Memory B cell (primary cell): Measurements from ENCODE around the gene DPH1.

Experiments used
- ATAC-seq: fragments of 150-1000 bp; cut with Tn5 transposase; 2 replicates; pipeline ENCODE4 v1.10.0; 2021; ENCODE audit warnings: low read depth, mild to moderate bottlenecking, moderate library complexity
- DNase-seq, 2 donors: peaks; one replicate each; pipeline ENCODE4 v3.0.0; 2022; ENCODE audit warnings: low spot score in 2 of 2
- H3K27ac Mint-ChIP-seq: one replicate; pipeline ENCODE4 v1.8.0; 2022; ENCODE audit warnings: mild to moderate bottlenecking, moderate library complexity, mixed read lengths
- H3K27me3 Mint-ChIP-seq: one replicate; pipeline ENCODE4 v1.8.0; 2022; ENCODE audit warnings: mixed read lengths
- H3K36me3 Mint-ChIP-seq: one replicate; pipeline ENCODE4 v1.8.0; 2022; ENCODE audit warnings: mild to moderate bottlenecking, mixed read lengths
- H3K4me1 Mint-ChIP-seq: one replicate; pipeline ENCODE4 v1.8.0; 2022; ENCODE audit warnings: mixed read lengths
- H3K4me3 Mint-ChIP-seq: one replicate; pipeline ENCODE4 v1.8.0; 2022; ENCODE audit warnings: mild to moderate bottlenecking, moderate library complexity, mixed read lengths
- H3K9me3 Mint-ChIP-seq: one replicate; pipeline ENCODE4 v1.8.0; 2022; ENCODE audit warnings: mixed read lengths

Gene DPH1

GRCh38 chr17:2027528-2028233 is 2.3 kb upstream of the DPH1 start:
- H3K9me3 Mint-ChIP-seq: no peaks in the 10 kb centered on the region
- ATAC-seq: no peak
- no peak overlapping the region for H3K27ac Mint-ChIP-seq
- H3K4me1 Mint-ChIP-seq: peaks cover 20% of the 10 kb centered on the region
- no peak overlapping the region for H3K4me3 Mint-ChIP-seq
- H3K27me3 Mint-ChIP-seq: peaks cover 16% of the 10 kb centered on the region
- DNase-seq: no peak
- peaks cover 2% of the 10 kb centered on the region for H3K36me3 Mint-ChIP-seq

GRCh38 chr17:2028234-2028614 is 1.7 kb upstream of the DPH1 start:
- peaks cover 16% of the 10 kb centered on the region for H3K27me3 Mint-ChIP-seq
- no peak for ATAC-seq

GRCh38 chr17:2028737-2029136 is 1.2 kb upstream of the DPH1 start:
- H3K36me3 Mint-ChIP-seq: peaks cover 2% of the 10 kb centered on the region
- H3K9me3 Mint-ChIP-seq: no peaks in the 10 kb centered on the region
- ATAC-seq: no peak
- peaks cover 18% of the 10 kb centered on the region for H3K4me1 Mint-ChIP-seq
- H3K27me3 Mint-ChIP-seq: peaks cover 16% of the 10 kb centered on the region
- no peak overlapping the region for H3K4me3 Mint-ChIP-seq
- DNase-seq: no peak
- H3K27ac Mint-ChIP-seq: no peak overlapping the region

More at GRCh38 chr17:2028234-2028614, 1.7 kb upstream of the DPH1 start:
- Mint-ChIP-seq H3K27ac (no peak overlapping the region), H3K9me3 (no peaks in the 10 kb centered on the region), H3K36me3 (peaks cover 2% of the 10 kb centered on the region), H3K4me1 (peaks cover 20% of the 10 kb centered on the region), H3K4me3 (no peak overlapping the region)
- DNase-seq: no peak

GRCh38 chr17:2030779-2031163 is 818 bp downstream of the DPH1 start:
- no peaks in the 10 kb centered on the region for H3K9me3 Mint-ChIP-seq
- peak; percentile 1 for ATAC-seq
- peak overlapping the region; percentile 87 for H3K27ac Mint-ChIP-seq
- peaks cover 2% of the 10 kb centered on the region for H3K36me3 Mint-ChIP-seq
- peaks cover 13% of the 10 kb centered on the region for H3K27me3 Mint-ChIP-seq
- H3K4me1 Mint-ChIP-seq: peaks cover 23% of the 10 kb centered on the region
- H3K4me3 Mint-ChIP-seq: peak overlapping the region; percentile 95
- DNase-seq: no peak

- Mint-ChIP-seq H3K9me3 (no peaks in the 10 kb centered on the region), H3K4me1 (peaks cover 17% of the 10 kb centered on the region), H3K27ac (no peak overlapping the region), H3K36me3 (peaks cover 12% of the 10 kb centered on the region), H3K4me3 (no peak overlapping the region), H3K27me3 (peaks cover 1% of the 10 kb centered on the region)
- DNase-seq (no peak), ATAC-seq (no peak)
Observed at GRCh38 chr17:2033153-2033552, 3.2 kb downstream of the DPH1 start.

- no peak overlapping the region for H3K27ac Mint-ChIP-seq
- DNase-seq (no peak), ATAC-seq (no peak)
- peaks cover 17% of the 10 kb centered on the region for H3K4me1 Mint-ChIP-seq
- peaks cover 12% of the 10 kb centered on the region for H3K36me3 Mint-ChIP-seq
- H3K27me3 Mint-ChIP-seq: no peaks in the 10 kb centered on the region
- H3K4me3 Mint-ChIP-seq: no peak overlapping the region
- no peaks in the 10 kb centered on the region for H3K9me3 Mint-ChIP-seq
Observed at GRCh38 chr17:2034157-2034556, 4.2 kb downstream of the DPH1 start.

GRCh38 chr17:2034806-2035540 is 5.0 kb downstream of the DPH1 start:
- DNase-seq (no peak), ATAC-seq (no peak)
- Mint-ChIP-seq H3K36me3 (peaks cover 13% of the 10 kb centered on the region), H3K27ac (no peak overlapping the region), H3K27me3 (no peaks in the 10 kb centered on the region), H3K4me1 (peaks cover 17% of the 10 kb centered on the region), H3K4me3 (peak overlapping the region; percentile 46), H3K9me3 (no peaks in the 10 kb centered on the region)

- Mint-ChIP-seq H3K27ac (no peak overlapping the region), H3K4me1 (peaks cover 13% of the 10 kb centered on the region), H3K27me3 (no peaks in the 10 kb centered on the region), H3K4me3 (no peak overlapping the region), H3K36me3 (peaks cover 14% of the 10 kb centered on the region), H3K9me3 (no peaks in the 10 kb centered on the region)
- DNase-seq: no peak
- ATAC-seq: no peak
Observed at GRCh38 chr17:2035541-2036488, 5.9 kb downstream of the DPH1 start.

- no peak overlapping the region for H3K4me3 Mint-ChIP-seq
- no peak for ATAC-seq
- H3K36me3 Mint-ChIP-seq: peaks cover 15% of the 10 kb centered on the region
Observed at GRCh38 chr17:2037155-2037554, 7.2 kb downstream of the DPH1 start.

GRCh38 chr17:2040219-2040827 is 10.4 kb downstream of the DPH1 start:
- H3K27ac Mint-ChIP-seq: peak overlapping the region; percentile 24
- no peaks in the 10 kb centered on the region for H3K9me3 Mint-ChIP-seq
- H3K36me3 Mint-ChIP-seq: peaks cover 23% of the 10 kb centered on the region
- no peaks in the 10 kb centered on the region for H3K27me3 Mint-ChIP-seq
- peak overlapping the region; percentile 50 for H3K4me3 Mint-ChIP-seq
- no peak for ATAC-seq
- no peak for DNase-seq
- peaks cover 15% of the 10 kb centered on the region for H3K4me1 Mint-ChIP-seq

More at GRCh38 chr17:2037155-2037554, 7.2 kb downstream of the DPH1 start:
- no peak overlapping the region for H3K27ac Mint-ChIP-seq
- H3K9me3 Mint-ChIP-seq: no peaks in the 10 kb centered on the region
- no peak for DNase-seq
- H3K4me1 Mint-ChIP-seq: peaks cover 8% of the 10 kb centered on the region
- no peaks in the 10 kb centered on the region for H3K27me3 Mint-ChIP-seq

- Mint-ChIP-seq H3K27ac (no peak overlapping the region), H3K36me3 (peaks cover 23% of the 10 kb centered on the region), H3K4me1 (peaks cover 15% of the 10 kb centered on the region), H3K27me3 (no peaks in the 10 kb centered on the region), H3K4me3 (peak overlapping the region; percentile 98), H3K9me3 (no peaks in the 10 kb centered on the region)
- no peak for DNase-seq
- ATAC-seq: no peak
Observed at GRCh38 chr17:2040942-2041560, 11.1 kb downstream of the DPH1 start.

GRCh38 chr17:2041561-2042389 is 11.8 kb downstream of the DPH1 start, which contains the start of gene OVCA2:
OVCA2 (plus strand) TSS chr17:2042022; CDS start chr17:2042048, 26 bp downstream.
- Mint-ChIP-seq H3K36me3 (peaks cover 18% of the 10 kb centered on the region), H3K4me1 (peaks cover 15% of the 10 kb centered on the region), H3K27ac (peak within 1 kb of the TSS; percentile 98), H3K4me3 (peak within 1 kb of the TSS; percentile 98), H3K9me3 (no peaks in the 10 kb centered on the region), H3K27me3 (no peaks in the 10 kb centered on the region)
- DNase-seq (peak; percentile 97 to 98), ATAC-seq (peak; percentile 97)
